ENCODE measurements around the gene CFAP46.

DNA sequence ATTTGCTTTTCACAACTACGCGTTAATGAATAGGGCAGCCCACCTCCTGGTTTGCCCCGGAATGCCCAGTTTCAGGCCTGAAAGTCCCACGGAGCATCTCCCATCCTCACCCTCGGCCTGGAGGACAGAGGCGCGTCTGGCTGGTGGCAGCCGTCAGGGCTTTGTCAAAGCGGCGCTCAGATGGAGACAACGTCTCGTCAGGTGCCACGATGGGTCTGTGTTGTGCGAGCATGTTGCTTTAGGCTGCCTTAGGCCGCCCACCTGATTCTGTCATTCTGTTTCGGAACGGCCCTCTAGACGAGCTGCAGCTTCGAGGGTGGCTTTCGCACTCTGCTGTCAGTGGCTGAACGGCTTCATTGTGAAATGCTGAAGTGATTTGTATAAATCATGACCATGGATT lies 39.4 kb upstream of the CFAP46 start:
- TF ChIP-seq, protein P1, sequence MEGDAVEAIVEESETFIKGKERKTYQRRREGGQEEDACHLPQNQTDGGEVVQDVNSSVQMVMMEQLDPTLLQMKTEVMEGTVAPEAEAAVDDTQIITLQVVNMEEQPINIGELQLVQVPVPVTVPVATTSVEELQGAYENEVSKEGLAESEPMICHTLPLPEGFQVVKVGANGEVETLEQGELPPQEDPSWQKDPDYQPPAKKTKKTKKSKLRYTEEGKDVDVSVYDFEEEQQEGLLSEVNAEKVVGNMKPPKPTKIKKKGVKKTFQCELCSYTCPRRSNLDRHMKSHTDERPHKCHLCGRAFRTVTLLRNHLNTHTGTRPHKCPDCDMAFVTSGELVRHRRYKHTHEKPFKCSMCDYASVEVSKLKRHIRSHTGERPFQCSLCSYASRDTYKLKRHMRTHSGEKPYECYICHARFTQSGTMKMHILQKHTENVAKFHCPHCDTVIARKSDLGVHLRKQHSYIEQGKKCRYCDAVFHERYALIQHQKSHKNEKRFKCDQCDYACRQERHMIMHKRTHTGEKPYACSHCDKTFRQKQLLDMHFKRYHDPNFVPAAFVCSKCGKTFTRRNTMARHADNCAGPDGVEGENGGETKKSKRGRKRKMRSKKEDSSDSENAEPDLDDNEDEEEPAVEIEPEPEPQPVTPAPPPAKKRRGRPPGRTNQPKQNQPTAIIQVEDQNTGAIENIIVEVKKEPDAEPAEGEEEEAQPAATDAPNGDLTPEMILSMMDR (IDR thresholded peaks at IDR 0.05) = no peak
- TF ChIP-seq EP300 (IDR thresholded peaks at IDR 0.05; ENCODE audit: borderline replicate concordance in 1 of 2, low read depth in 1 of 2, low read length in 1 of 2) (no peak), RFX5 (IDR thresholded peaks at IDR 0.05; ENCODE audit: low read length) (no peak), GATA2 (CRISPR knock-in tag; IDR thresholded peaks at IDR 0.05) (no peak), NRF1 (IDR thresholded peaks at IDR 0.05; ENCODE audit: low read depth, low read length) (no peak), JUND (IDR thresholded peaks at IDR 0.05) (no peak), RAD21 (IDR thresholded peaks at IDR 0.05; ENCODE audit: low read length) (no peak), RCOR1 (IDR thresholded peaks at IDR 0.05; ENCODE audit: low read length) (no peak), POLR2AphosphoS5 (IDR thresholded peaks at IDR 0.05; ENCODE audit: low read depth, low read length) (no peak), TAF1 (IDR thresholded peaks at IDR 0.05; ENCODE audit: borderline replicate concordance, low read depth, low read length) (no peak)
- TF ChIP-seq, protein P2, sequence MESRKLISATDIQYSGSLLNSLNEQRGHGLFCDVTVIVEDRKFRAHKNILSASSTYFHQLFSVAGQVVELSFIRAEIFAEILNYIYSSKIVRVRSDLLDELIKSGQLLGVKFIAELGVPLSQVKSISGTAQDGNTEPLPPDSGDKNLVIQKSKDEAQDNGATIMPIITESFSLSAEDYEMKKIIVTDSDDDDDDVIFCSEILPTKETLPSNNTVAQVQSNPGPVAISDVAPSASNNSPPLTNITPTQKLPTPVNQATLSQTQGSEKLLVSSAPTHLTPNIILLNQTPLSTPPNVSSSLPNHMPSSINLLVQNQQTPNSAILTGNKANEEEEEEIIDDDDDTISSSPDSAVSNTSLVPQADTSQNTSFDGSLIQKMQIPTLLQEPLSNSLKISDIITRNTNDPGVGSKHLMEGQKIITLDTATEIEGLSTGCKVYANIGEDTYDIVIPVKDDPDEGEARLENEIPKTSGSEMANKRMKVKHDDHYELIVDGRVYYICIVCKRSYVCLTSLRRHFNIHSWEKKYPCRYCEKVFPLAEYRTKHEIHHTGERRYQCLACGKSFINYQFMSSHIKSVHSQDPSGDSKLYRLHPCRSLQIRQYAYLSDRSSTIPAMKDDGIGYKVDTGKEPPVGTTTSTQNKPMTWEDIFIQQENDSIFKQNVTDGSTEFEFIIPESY (IDR thresholded peaks at IDR 0.05; ENCODE audit: borderline replicate concordance, low read depth) = no peak
